ENCODE measurements around the gene CMSS1. TPM values are rescaled to one million over a fixed set of nuclear protein-coding genes. Genes with fewer than 3 reads are reported as not detected.
A peak's percentile ranks its signal among the peaks of the same experiment; 100 is the strongest.

CMSS1 gene
- total RNA-seq (2014; rRNA removed; shearing (Covaris generic)) = 69.5 and 77.8 TPM in 2 replicates
- polyA plus RNA-seq (2014; cell fraction: nucleus; rRNA removed) = 21.7 and 25.9 TPM in 2 replicates

DNA sequence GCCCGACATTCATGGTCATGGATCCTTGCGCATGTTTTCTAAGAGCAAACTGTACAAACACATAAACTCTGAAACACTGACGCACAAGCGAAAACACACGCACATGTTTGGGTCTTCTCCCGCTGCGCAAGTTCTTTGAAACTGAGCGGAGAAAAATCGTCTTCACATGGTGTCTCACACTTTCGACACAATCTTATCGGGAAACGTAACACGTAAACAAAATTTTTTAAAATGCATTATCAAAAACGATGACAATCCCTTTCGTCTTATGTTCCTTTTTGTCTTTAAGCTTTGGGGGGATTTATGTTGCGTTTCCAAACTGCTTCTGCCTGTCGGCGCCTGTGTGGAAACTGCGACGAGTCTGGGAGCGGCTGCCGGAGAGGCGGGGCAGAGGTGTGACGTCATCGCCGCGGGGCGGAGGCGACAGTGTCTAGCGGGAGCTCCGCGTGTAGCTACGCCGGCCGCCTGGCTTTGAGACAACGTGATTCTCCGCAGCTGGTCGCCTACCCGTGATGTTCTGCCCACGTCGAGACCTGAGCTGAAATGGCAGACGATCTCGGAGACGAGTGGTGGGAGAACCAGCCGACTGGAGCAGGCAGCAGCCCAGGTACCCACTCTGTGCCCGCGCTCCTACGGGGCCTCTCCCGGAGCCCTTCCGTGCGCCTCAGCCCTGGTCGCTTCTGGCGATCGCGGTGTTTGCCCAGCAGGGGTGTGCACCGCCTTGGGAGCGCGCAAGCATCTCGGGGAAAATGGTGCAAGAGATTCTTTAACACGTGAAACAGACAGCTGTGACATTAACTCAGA is at the start of gene CMSS1:
CMSS1 (plus strand) TSS at position 426 of the 804 bp plus-strand sequence.
- peak; percentile 82 for DNase-seq (ENCODE audit: extremely low read depth, low read depth)

DNA sequence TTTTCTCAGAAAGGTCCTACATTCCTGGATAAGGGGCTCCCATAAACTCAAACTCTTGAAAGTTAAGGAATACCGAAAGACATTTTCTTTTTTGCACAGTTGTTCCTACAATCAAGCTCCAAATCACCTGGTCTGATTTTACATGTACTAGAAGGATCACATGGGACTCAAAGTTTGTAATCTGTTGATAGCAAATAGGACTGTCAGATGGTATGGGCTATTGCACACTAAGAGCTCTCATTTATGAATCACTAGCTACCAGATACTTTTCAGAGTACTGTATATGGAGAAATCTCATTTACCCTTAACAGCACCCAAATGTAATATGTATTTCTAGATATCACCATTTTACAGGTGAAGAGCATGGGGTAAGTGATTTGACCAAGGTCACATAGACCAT is 49.5 kb upstream of the CMSS1 start:
- DNase-seq (ENCODE audit: extremely low read depth, low read depth) = no peak

DNA sequence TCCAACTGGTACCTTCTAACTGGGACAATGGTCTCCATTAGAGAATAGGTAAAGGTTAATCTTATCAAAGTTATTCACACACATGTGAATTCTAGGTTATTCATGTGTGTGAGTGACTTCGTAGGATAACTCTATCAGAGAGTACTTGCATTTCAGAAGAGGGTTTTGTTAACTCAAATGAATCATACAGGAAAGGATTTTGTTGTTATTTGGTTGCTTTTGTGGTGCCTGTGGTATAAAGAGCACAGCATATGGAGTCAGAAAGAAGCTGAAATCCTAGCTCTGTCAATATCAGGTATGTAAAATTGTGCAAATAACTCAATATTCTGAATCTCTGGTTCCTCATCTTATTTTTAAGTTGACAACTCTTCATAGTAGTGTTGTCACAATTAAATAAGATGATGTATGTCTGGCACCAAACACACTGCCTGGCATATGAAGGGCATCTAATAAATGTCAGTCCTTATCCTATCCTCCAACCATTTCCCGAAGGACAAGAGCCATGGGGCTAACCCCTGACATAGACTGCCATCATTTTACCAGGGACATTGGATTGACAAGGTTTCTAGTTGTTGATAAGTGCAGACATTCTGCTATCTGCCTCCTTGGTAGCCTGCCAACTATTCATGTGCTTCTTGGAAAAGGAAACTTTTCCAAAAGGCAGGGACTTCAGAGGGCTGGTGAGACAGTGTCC is 48.7 kb upstream of the CMSS1 start:
- no peak for DNase-seq (ENCODE audit: extremely low read depth, low read depth)

DNA sequence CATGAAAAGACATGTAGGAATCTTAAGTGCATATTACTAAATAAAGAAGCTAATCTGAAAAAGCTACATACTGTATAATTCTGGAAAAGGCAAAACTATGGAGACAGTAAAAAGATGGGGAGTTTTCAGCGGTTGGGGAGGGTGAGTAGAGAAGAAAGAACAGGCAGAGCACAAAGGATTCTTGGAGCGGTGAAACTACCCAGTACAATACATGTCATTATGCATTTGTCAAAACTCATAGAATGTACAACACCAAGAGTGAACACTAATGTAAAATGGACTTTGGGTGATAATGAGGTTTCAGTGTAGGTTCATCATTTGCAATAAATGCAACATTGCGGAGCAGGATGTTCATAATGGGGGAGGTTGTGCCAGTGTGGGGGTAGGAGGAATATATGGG is 45.5 kb upstream of the CMSS1 start:
- DNase-seq (ENCODE audit: extremely low read depth, low read depth) = no peak

DNA sequence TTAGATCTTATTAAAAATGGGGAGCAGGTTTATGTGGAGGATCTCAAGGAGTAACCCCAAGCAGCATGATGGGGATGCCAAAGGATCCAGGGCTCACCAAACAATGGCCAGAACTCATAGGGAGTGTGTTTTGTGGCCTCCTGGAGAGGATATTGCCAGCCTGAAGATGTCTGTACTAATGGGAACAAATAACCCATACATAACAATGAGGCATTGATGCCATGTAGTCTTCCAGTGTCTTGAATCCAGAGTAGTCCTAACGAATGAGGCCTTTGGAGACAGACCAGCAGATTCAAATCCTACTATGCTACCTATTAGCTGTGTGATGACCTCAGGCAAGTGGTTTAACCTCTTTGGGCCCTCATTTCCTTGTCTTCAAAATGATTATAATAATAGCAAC is 45.0 kb upstream of the CMSS1 start:
- DNase-seq (ENCODE audit: extremely low read depth, low read depth) = no peak

DNA sequence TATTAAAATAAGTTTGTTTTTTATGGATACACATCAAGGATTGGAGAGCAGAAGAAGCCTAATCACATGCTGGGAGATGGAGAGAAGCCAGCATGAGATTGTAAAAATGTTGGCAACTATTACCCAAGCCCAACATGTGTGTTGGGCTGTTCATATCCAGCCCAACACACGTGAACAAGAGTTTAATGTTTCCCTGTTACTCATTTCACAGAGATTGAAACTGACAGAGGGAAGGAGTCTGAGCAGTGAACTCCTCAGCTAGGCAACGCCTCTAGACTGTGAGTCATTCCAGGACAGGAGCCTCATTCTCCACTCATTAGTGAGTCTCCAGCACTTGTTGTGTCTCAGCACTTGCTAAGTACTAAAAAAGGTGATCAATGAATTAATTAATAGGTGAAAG is 43.2 kb upstream of the CMSS1 start:
- no peak for DNase-seq (ENCODE audit: extremely low read depth, low read depth)

DNA sequence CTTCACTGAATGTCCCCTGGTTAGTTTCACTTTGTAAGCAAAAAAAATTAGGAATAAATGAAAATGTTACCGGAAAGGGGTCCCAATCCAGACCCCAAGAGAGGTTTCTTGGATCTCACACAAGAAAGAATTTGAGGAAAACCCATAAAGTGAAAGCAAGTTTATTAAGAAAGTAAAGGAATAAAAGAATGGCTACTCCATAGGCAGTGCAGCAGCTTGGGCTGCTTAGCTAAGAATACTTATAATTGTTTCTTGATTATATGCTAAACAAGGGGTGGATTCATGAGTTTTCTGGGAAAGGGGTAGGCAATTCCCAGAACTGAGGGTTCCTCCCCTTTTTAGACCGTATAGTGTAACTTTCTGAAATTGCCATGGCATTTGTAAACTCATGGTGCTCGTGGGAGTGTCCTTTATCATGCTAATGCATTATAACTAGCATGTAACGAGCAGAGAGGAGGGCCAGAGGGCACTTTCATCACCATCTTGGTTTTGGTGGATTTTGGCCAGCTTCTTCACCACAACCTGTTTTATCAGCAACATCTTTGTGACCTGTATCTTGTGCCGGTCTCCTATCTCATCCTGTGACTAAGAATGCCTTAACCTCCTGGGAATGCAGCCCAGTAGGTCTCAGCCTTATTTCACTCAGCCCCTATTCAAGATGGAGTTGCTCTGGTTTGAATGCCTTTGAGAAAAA is 41.0 kb upstream of the CMSS1 start:
- no peak for DNase-seq (ENCODE audit: extremely low read depth, low read depth)

DNA sequence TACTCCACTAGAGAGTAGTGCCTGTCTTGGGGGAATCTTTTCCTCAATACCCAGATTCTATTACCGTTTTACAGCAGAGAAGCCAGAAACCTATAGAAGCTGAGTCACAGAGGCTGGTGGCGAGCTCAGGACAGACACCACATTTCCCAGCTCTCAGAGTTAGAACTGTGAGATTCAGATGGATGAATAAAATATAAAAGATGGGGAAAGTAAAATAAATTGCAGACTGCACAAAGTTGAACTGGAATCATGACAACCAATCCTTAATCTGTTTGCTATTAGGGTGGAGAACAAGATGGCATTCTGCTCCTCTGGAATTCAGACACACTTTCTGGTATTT is 40.5 kb upstream of the CMSS1 start:
- DNase-seq (ENCODE audit: extremely low read depth, low read depth) = no peak

DNA sequence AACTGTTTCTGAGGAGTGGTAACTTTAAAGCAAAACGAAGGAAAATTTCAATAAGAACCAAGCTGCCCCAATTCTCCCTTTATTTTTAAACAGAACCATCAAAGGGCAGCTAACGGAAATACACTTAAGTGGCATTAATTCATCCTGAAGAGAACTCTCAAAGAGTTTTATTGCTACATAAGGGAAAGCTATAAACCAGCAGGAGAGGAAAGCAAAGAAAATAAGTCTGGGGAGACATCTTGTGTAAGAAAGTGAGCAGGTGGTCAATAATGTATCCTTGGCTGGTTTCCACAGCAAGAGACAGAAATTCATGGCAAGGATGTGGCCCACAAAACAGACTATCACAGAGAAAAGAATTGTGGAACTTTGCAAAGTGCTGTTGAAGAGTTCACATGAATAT is 40.0 kb upstream of the CMSS1 start:
- no peak for DNase-seq (ENCODE audit: extremely low read depth, low read depth)

DNA sequence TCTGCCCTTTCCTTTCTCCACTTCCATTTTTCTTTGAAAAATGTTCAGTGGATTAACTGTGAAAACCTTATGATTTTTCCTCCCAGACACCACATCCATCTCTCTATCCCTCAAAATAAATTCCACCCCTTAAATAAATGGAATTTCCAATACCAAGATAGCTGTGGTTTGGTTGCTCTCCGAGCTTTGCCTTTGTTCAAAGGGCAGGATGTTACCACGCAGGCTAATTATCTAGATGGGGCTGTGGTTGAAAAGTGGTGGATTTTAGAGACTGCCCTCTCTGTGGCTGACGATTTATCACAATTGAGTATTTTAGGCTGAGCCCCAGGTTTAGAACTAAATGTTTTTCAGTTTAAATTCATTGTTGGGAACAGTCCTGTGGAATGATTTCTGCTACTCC is 36.9 kb upstream of the CMSS1 start:
- no peak for DNase-seq (ENCODE audit: extremely low read depth, low read depth)

DNA sequence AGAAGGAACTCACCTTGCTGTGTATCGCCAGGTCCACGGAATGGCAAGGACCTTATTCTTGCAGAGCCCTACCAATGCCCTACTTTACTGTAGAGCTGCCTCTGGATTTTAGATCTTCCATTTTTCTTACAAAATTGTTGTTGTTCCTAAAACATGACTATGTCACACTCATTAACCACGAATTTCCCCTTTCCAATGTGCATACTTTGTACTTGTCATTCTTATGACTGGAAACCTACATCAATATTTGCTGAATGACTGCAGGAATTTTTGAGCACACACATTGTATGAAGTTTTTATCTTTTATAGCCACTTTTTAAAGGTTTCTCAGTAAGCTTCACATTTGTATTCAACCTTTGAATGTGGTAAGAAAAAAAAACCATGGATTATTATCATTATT is 35.9 kb upstream of the CMSS1 start:
- DNase-seq (ENCODE audit: extremely low read depth, low read depth) = no peak

DNA sequence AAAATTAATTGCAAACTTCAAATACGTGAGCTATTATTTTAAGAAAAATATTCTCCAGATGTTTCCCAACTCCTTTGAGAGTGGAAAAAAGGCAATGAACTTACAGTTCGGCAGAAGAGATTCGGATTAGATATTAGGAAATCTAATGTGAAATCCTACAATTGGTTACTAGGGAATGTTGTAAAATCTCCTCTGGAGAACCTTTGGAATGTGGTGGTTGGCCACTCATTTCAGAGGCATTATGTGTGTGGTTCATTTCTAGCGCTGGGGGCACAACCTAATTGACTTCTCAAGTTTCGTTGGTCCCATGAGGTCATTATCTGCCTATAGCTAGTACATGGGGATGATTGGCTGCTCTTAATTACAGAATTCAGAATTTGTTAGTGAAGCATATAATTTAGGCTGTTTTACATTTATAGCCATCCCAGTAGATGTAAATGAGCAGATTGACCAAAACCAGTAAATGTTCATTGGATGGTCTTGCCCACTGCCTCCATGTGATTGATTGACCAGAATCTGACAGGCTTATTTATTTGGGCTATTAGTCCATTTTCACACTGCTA is 34.6 kb upstream of the CMSS1 start:
- DNase-seq (ENCODE audit: extremely low read depth, low read depth) = no peak

DNA sequence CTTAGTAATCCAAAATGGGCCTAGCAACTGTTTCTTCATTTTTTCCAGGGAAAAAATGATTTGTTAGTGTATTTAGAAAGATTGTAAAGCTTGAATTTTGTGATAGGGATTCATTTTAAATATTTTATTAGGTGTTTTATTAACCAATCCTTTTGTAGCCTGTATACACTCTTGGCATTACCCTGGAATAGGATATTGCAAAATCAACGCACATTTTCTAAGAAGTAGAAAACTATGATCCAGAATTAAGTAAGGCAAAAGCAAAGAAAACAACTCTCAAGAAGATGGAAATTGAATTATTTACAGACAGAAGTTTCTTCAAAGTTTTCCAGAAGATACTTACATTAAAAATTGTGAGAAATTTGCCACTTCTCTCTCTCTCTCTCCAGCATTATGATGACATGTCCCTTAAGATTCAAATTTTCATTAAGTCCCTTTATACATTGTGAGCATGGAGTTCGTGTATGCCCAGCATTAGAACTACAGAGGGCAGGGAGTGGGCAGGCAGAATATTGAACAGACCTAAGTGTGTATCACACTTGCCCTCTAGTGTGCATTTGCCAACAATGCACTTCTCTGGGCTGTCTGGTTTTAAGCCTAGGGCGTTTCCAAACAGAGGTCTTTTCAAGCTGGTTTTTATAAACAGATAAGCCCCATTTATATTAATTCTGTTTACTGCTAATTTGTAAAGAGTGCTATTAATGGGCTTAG is 28.5 kb upstream of the CMSS1 start:
- DNase-seq (ENCODE audit: extremely low read depth, low read depth) = peak; percentile 48

DNA sequence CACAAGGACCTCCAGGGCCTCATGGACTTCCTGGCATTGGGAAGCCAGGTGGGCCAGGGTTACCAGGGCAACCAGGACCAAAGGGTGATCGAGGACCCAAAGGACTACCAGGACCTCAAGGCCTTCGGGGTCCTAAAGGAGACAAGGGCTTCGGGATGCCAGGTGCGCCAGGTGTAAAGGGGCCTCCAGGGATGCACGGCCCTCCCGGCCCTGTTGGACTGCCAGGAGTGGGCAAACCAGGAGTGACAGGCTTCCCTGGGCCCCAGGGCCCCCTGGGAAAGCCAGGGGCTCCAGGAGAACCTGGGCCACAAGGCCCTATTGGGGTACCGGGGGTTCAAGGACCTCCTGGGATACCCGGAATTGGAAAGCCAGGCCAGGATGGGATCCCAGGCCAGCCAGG is 23.2 kb upstream of the CMSS1 start:
- DNase-seq (ENCODE audit: extremely low read depth, low read depth) = no peak

DNA sequence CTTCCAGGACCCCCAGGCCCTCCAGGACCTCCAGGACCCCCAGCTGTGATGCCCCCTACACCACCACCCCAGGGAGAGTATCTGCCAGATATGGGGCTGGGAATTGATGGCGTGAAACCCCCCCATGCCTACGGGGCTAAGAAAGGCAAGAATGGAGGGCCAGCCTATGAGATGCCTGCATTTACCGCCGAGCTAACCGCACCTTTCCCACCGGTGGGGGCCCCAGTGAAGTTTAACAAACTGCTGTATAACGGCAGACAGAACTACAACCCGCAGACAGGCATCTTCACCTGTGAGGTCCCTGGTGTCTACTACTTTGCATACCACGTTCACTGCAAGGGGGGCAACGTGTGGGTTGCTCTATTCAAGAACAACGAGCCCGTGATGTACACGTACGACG is 22.1 kb upstream of the CMSS1 start:
- no peak for DNase-seq (ENCODE audit: extremely low read depth, low read depth)

DNA sequence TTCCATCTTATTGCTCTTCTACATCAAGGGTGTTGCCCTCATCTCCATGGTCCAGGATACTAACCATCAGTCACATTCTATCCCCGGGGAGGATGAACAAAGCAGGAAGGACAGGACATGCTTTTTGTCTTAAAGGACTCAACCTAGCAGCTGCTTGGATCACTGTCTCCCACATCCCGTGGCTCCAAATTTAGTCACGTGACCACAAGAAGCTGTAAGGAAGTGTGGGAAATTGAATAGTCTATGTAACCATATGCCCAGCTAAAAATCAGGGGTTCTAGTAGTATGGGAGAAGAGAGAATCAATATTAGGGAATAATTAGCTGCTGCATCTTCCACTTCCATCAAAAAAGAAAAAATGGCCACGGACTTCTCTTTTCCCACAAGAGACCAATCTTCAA is 18.2 kb upstream of the CMSS1 start:
- no peak for DNase-seq (ENCODE audit: extremely low read depth, low read depth)

DNA sequence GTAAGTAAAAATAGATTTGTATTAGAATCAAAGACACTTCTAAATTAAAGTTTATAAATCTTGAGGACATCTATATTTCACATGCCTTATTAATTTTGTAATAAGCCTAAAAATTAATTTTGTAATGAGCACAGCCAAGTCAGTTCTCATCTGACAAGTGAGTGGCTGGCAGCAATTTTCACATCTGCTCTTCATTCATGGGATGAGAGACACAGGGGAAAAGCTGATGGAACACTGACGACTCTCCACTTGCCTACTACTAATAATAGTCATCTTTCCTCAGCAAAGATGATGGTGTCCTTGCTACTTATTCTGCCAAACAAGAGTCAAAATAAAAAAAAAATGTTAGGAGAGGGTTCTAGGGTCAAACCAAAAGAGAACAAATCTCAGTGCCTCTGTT is 14.4 kb upstream of the CMSS1 start:
- no peak for DNase-seq (ENCODE audit: extremely low read depth, low read depth)

DNA sequence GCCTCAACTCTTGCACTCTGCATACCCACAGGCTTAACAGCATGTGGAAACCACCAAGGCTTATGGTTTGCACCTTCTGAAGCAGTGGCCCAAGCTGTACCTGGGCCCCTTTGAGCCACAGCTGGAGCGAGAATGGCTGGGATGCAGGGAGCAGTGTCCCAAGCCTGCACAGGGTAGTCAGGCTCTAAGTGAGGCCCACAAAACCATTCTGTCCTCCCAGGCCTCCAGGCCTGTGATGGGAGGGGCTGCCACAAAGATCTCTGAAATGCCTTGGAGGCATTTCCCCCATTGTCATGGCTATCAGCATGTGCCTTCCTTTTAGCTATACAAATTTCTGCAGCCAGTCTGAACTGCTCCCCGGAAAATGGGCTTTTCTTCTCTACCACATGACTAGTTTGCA is 12.5 kb upstream of the CMSS1 start:
- DNase-seq (ENCODE audit: extremely low read depth, low read depth) = no peak

DNA sequence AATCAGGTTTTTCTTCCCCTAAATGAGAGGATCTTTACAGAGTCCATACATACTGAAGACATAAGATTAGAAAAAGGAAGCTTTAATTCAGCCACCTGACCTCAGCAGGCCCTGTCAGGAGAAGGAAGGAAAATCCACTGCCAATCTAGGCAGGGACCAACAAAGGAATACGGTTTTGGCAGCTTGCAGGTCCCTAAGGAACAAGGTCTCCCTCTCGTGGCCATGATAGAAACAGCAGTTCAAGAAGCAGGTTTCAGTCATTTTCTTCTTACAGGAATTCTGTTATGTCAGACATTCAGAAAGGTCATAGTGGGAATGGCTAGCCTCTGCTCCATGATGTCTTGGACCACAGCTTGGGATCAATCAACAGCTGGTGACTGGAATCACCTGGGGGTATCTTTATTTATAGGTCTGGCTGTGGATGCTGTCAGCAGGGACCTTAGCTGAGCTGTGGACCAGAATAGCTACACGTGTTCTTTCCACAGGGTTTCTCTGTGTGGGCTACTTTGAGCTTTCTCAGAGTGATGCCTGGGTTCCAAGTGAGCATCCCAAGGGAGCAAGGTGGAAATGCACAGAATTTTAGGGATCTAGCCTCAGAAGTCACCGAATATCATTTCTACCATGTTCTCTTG is 9.4 kb upstream of the CMSS1 start:
- peak; percentile 57 for DNase-seq (ENCODE audit: extremely low read depth, low read depth)

DNA sequence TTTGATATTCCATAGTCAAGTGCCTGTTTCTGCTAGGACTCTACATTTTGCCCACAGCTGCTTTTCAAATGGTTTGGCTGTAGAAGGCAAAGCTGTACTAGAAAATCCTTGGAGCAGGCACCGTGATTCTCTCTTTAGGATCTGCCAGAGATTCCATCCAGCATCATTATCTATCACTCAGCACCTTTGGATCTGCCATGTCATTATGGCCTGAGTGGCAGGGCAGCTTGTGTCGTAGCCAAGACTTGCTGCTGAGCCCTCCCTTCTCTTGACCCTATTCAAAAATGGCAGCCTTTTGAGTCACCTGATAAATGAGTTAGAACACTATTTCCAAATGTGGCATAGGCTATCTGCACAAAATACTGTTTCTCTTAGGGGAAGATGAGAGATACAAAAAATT is 8.1 kb upstream of the CMSS1 start:
- no peak for DNase-seq (ENCODE audit: extremely low read depth, low read depth)
